Keratinocyte (primary cell): ENCODE results near the gene PAX1.

Experiments used
- CTCF ChIP-seq, 3 experiments: IDR thresholded peaks in 1 of 3; conservative IDR thresholded peaks in 1 of 3; optimal IDR thresholded peaks in 1 of 3; 2 replicates in 2 of 3; 3 replicates in 1 of 3; pipeline versions ENCODE3 to v1.5.1; 2011; ENCODE audit warnings: low read length in 3 of 3, mild to moderate bottlenecking in 3 of 3, moderate library complexity in 2 of 3, control low read depth in 1 of 3, inconsistent platforms in 1 of 3; ENCODE audit not compliant: insufficient read depth in 2 of 3; ENCODE audit errors: extremely low read depth in 1 of 3
- EZH2 ChIP-seq: IDR thresholded peaks from one replicate; pipeline ENCODE4 v1.6.1; 2012; ENCODE audit warnings: inconsistent platforms, mild to moderate bottlenecking, low read length, moderate library complexity

- TF ChIP-seq CTCF (optimal IDR thresholded peaks at IDR 0.05 in 1 of 3, IDR thresholded peaks at IDR 0.05 in 1 of 3, conservative IDR thresholded peaks at IDR 0.05 in 1 of 3; ENCODE audit: extremely low read depth in 1 of 3, insufficient read depth in 2 of 3, low read length in 3 of 3) = no peak
- no peak for TF ChIP-seq EZH2
Observed at GRCh38 chr20:21741266-21741665, 35.8 kb downstream of the PAX1 start.
